Mesothelial cell of epicardium (in vitro differentiated cells): Measurements from ENCODE around the gene MEA1. TPM values are rescaled to one million over a fixed set of nuclear protein-coding genes. Genes with fewer than 3 reads are reported as not detected.
"Not testable (repeated sequence)": the region's sequence is repeated elsewhere in the genome, so short reads cannot be mapped to it uniquely, and the experiment has no call there.

Experiments
- DNase-seq, 2 experiments: peaks; one replicate each; pipeline ENCODE4 v3.0.0; 2021; ENCODE audit warnings: low spot score in 2 of 2; ENCODE audit not compliant: unreplicated experiment in 2 of 2
- H3K27ac Mint-ChIP-seq: 2 replicates; pipeline ENCODE4 v1.8.0; 2021; ENCODE audit warnings: mixed read lengths
- H3K27me3 Mint-ChIP-seq: 2 replicates; pipeline ENCODE4 v1.8.0; 2021; ENCODE audit warnings: low read depth, mixed read lengths
- H3K36me3 Mint-ChIP-seq: 2 replicates; pipeline ENCODE4 v1.8.0; 2021; ENCODE audit warnings: mixed read lengths
- H3K4me1 Mint-ChIP-seq: 2 replicates; pipeline ENCODE4 v1.8.0; 2021; ENCODE audit warnings: mixed read lengths
- H3K4me3 Mint-ChIP-seq: 2 replicates; pipeline ENCODE4 v1.8.0; 2021; ENCODE audit warnings: mild to moderate bottlenecking, moderate library complexity, mixed read lengths
- H3K9me3 Mint-ChIP-seq: 2 replicates; pipeline ENCODE4 v1.8.0; 2021; ENCODE audit warnings: mixed read lengths
- total RNA-seq: library from RNA; stranded (reverse); gene quantifications from 3 replicates; pipeline ENCODE4 v1.2.1, GENCODE V29; 2021
- TF ChIP-seq, protein P1 (sequence below): fragments of 200-600 bp; sonication (generic); IDR thresholded peaks from one replicate; pipeline ENCODE4 v1.5.0; 2021; ENCODE audit warnings: antibody characterized with exemption; ENCODE audit not compliant: unreplicated experiment

The MEA1 gene
- total RNA-seq, 1 donor from 2014 or later: 60.1 TPM

GRCh38 chr6:43043310-43043709, 29.6 kb upstream of the MEA1 start:
- TF ChIP-seq, protein P1, sequence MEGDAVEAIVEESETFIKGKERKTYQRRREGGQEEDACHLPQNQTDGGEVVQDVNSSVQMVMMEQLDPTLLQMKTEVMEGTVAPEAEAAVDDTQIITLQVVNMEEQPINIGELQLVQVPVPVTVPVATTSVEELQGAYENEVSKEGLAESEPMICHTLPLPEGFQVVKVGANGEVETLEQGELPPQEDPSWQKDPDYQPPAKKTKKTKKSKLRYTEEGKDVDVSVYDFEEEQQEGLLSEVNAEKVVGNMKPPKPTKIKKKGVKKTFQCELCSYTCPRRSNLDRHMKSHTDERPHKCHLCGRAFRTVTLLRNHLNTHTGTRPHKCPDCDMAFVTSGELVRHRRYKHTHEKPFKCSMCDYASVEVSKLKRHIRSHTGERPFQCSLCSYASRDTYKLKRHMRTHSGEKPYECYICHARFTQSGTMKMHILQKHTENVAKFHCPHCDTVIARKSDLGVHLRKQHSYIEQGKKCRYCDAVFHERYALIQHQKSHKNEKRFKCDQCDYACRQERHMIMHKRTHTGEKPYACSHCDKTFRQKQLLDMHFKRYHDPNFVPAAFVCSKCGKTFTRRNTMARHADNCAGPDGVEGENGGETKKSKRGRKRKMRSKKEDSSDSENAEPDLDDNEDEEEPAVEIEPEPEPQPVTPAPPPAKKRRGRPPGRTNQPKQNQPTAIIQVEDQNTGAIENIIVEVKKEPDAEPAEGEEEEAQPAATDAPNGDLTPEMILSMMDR: no peak
- Mint-ChIP-seq H3K36me3 (peaks cover 50% of the 10 kb centered on the region), H3K27me3 (no peaks in the 10 kb centered on the region)

DNA sequence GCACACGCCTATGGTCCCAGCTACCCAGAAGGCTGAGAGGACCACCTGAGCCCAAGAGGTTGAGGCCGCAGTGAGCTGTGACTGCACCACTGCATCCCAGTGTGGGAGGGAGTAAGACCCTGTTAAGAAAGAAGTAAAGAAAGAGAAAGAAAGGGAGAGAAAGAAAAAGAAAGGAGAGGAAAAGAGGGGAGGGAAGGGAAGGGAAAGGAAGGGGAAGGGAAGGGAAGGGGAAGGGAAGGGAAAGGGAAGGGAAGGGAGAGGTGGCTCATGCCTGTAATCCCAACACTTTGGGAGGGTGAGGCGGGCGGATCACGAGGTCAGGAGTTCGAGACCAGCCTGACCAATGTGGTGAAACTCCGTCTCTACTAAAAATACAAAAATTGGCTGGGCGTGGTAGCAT, 27.7 kb upstream of the MEA1 start:
- H3K27me3 Mint-ChIP-seq, H3K27ac Mint-ChIP-seq: not testable (repeated sequence)
- H3K36me3 Mint-ChIP-seq: peaks cover 56% of the 10 kb centered on the region

More at GRCh38 chr6:43043310-43043709, 29.6 kb upstream of the MEA1 start:
- DNase-seq: no peak
- Mint-ChIP-seq H3K9me3 (no peaks in the 10 kb centered on the region), H3K4me3 (no peak overlapping the region), H3K4me1 (no peaks in the 10 kb centered on the region), H3K27ac (no peak overlapping the region)

GRCh38 chr6:43040542-43041257, 27.0 kb upstream of the MEA1 start:
- no peaks in the 10 kb centered on the region for H3K4me1 Mint-ChIP-seq
- H3K27ac Mint-ChIP-seq: no peak overlapping the region
- no peaks in the 10 kb centered on the region for H3K27me3 Mint-ChIP-seq
- no peak for DNase-seq
- H3K4me3 Mint-ChIP-seq: no peak overlapping the region
- no peaks in the 10 kb centered on the region for H3K9me3 Mint-ChIP-seq
- TF ChIP-seq, protein P1: no peak
- peaks cover 52% of the 10 kb centered on the region for H3K36me3 Mint-ChIP-seq

More for the DNA sequence above, 27.7 kb upstream of the MEA1 start:
- DNase-seq, H3K4me1 Mint-ChIP-seq, H3K9me3 Mint-ChIP-seq, H3K4me3 Mint-ChIP-seq: not testable (repeated sequence)

- TF ChIP-seq, protein P1: no peak
- no peak overlapping the region for H3K4me3 Mint-ChIP-seq
- peaks cover 51% of the 10 kb centered on the region for H3K36me3 Mint-ChIP-seq
- H3K4me1 Mint-ChIP-seq: no peaks in the 10 kb centered on the region
- no peaks in the 10 kb centered on the region for H3K9me3 Mint-ChIP-seq
- no peaks in the 10 kb centered on the region for H3K27me3 Mint-ChIP-seq
- H3K27ac Mint-ChIP-seq: no peak overlapping the region
- DNase-seq: no peak
Observed at GRCh38 chr6:43038727-43039126, 25.0 kb upstream of the MEA1 start.

DNA sequence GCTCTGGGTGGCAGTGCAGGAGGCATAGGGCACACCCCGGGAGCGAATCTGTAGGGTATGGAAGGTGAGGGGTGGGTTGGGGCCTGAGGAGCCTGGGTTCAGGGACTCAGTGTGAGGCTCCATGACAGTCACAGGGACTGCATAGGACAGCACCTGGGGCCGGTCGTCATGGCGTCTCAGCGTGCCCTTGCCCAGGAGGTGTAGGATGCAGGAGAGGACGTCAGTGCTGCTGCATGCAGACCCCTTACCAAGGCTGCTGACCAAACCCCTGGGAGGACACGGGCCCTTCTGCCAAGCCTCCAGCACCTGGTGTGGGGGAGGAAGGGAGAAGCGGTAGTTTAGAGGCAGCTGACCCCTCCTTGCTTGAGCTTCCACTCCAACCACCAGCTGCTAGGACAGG, 24.0 kb upstream of the MEA1 start:
- Mint-ChIP-seq H3K9me3 (no peaks in the 10 kb centered on the region), H3K36me3 (peaks cover 53% of the 10 kb centered on the region), H3K4me1 (no peaks in the 10 kb centered on the region), H3K27ac (no peak overlapping the region), H3K4me3 (no peak overlapping the region), H3K27me3 (no peaks in the 10 kb centered on the region)
- TF ChIP-seq, protein P1: no peak
- no peak for DNase-seq

GRCh38 chr6:43037197-43037596, 23.5 kb upstream of the MEA1 start:
- no peaks in the 10 kb centered on the region for H3K9me3 Mint-ChIP-seq
- no peaks in the 10 kb centered on the region for H3K4me1 Mint-ChIP-seq
- H3K4me3 Mint-ChIP-seq: no peak overlapping the region
- DNase-seq: no peak
- no peaks in the 10 kb centered on the region for H3K27me3 Mint-ChIP-seq
- TF ChIP-seq, protein P1: no peak
- H3K27ac Mint-ChIP-seq: no peak overlapping the region
- H3K36me3 Mint-ChIP-seq: peaks cover 50% of the 10 kb centered on the region
